A673 (cell line): ENCODE data around the gene RPL37A.

ENCODE experiments used
- CTCF ChIP-seq: fragments of 300-800, 200-600 bp; sonication (generic); conservative IDR thresholded peaks from 2 replicates; pipeline ENCODE4 v1.5.1; 2017; ENCODE audit warnings: low read depth, mild to moderate bottlenecking, antibody characterized with exemption, low read length, moderate library complexity, mixed read lengths
- EZH2 ChIP-seq: fragments of 200-600 bp; sonication (generic); IDR thresholded peaks from 2 replicates; pipeline ENCODE4 v1.6.1; 2017; ENCODE audit warnings: borderline replicate concordance, low read depth, mild to moderate bottlenecking, mixed read lengths, antibody characterized with exemption, low read length; ENCODE audit not compliant: poor library complexity, severe bottlenecking

- TF ChIP-seq CTCF, result no peak
- no peak for TF ChIP-seq EZH2
These were observed 50.3 kb downstream of the RPL37A start for GRCh38 chr2:216548901-216549331.
